WTC11 (cell line): ENCODE measurements around the gene VASH1. TPM values are rescaled to one million over a fixed set of nuclear protein-coding genes. Genes with fewer than 3 reads are reported as not detected.

ENCODE experiments used
- ATAC-seq: fragments of 200-7000 bp; cut with Tn5 transposase; 2 replicates; pipeline ENCODE4 v1.10.0; 2021; ENCODE audit warnings: mild to moderate bottlenecking, moderate library complexity
- CTCF ChIA-PET: fragments of 300-600 bp; sonication (Branson Sonifier 250); formaldehyde crosslinking; loops from one replicate; lab custom pipeline; 2021; ENCODE audit warnings: antibody characterized with exemption; lab: Charles Lee
- POLR2A ChIA-PET: fragments of 350-600 bp; sonication (Branson Sonifier 250); formaldehyde crosslinking; loops from one replicate; lab custom pipeline; 2021; ENCODE audit warnings: antibody characterized with exemption; lab: Charles Lee
- DNase-seq: peaks from one replicate; pipeline ENCODE4 v3.0.0; 2021; ENCODE audit warnings: low spot score
- H3K27ac Mint-ChIP-seq: 2 replicates; pipeline ENCODE4 v1.8.0; 2021; ENCODE audit warnings: mixed read lengths
- H3K27me3 Mint-ChIP-seq: 2 replicates; pipeline ENCODE4 v1.8.0; 2021; ENCODE audit warnings: low read depth, mild to moderate bottlenecking, moderate library complexity, mixed read lengths
- H3K36me3 Mint-ChIP-seq: 2 replicates; pipeline ENCODE4 v1.8.0; 2021; ENCODE audit warnings: mixed read lengths
- H3K4me1 Mint-ChIP-seq: 2 replicates; pipeline ENCODE4 v1.8.0; 2022; ENCODE audit warnings: mixed read lengths
- H3K4me3 Mint-ChIP-seq: 2 replicates; pipeline ENCODE4 v1.8.0; 2021; ENCODE audit warnings: mild to moderate bottlenecking, moderate library complexity, mixed read lengths
- H3K9me3 Mint-ChIP-seq: 2 replicates; pipeline ENCODE4 v1.8.0; 2021; ENCODE audit warnings: mixed read lengths
- CBFB ChIP-seq: sonication (generic); formaldehyde crosslinking; IDR thresholded peaks from 2 replicates; pipeline ENCODE4 v1.8.1; 2022; ENCODE audit warnings: mild to moderate bottlenecking, low read depth, missing genetic modification reagents
- FOXP1 ChIP-seq: sonication (generic); formaldehyde crosslinking; IDR thresholded peaks from 2 replicates; pipeline ENCODE4 v1.8.0; 2022; ENCODE audit warnings: missing genetic modification reagents, mild to moderate bottlenecking, moderate library complexity, borderline replicate concordance
- NFE2L1 ChIP-seq: sonication (generic); formaldehyde crosslinking; IDR thresholded peaks from 2 replicates; pipeline ENCODE4 v1.8.1; 2023; ENCODE audit warnings: missing genetic modification reagents
- SMAD3 ChIP-seq: sonication (generic); formaldehyde crosslinking; IDR thresholded peaks from 2 replicates; pipeline ENCODE4 v1.8.0; 2022; ENCODE audit warnings: missing genetic modification reagents, mild to moderate bottlenecking, borderline replicate concordance
- SOX15 ChIP-seq: fragments of 250-450 bp; sonication (Bioruptor Pico); IDR thresholded peaks from 2 replicates; pipeline ENCODE4 v1.9.0; 2021; ENCODE audit warnings: mild to moderate bottlenecking
- TEAD1 ChIP-seq: sonication (generic); formaldehyde crosslinking; IDR thresholded peaks from 2 replicates; pipeline ENCODE4 v1.8.0; 2022; ENCODE audit warnings: mild to moderate bottlenecking, missing genetic modification reagents
- ZBTB21 ChIP-seq: sonication (generic); formaldehyde crosslinking; IDR thresholded peaks from 2 replicates; pipeline ENCODE4 v1.8.1; 2023; ENCODE audit warnings: mild to moderate bottlenecking, missing genetic modification reagents, borderline replicate concordance
- ZNF121 ChIP-seq: sonication (generic); formaldehyde crosslinking; IDR thresholded peaks from 2 replicates; pipeline ENCODE4 v1.8.0; 2023; ENCODE audit warnings: missing genetic modification reagents
- ZNF232 ChIP-seq: sonication (generic); formaldehyde crosslinking; IDR thresholded peaks from 2 replicates; pipeline ENCODE4 v1.8.0; 2022; ENCODE audit warnings: mild to moderate bottlenecking, missing genetic modification reagents
- ZNF317 ChIP-seq: sonication (generic); formaldehyde crosslinking; IDR thresholded peaks from 2 replicates; pipeline ENCODE4 v1.8.1; 2023; ENCODE audit warnings: low read depth, mild to moderate bottlenecking, moderate library complexity, missing genetic modification reagents, borderline replicate concordance
- total RNA-seq: library from RNA; stranded (reverse); gene quantifications from 3 replicates; pipeline ENCODE4 v1.2.3, GENCODE V29; 2021
- TF ChIP-seq, protein P1 (sequence below): sonication (generic); formaldehyde crosslinking; IDR thresholded peaks from 2 replicates; pipeline ENCODE4 v1.8.1; 2022; ENCODE audit warnings: missing genetic modification reagents, borderline replicate concordance
- TF ChIP-seq, protein P2 (sequence below): sonication (generic); formaldehyde crosslinking; IDR thresholded peaks from 2 replicates; pipeline ENCODE4 v1.8.1; 2023; ENCODE audit warnings: mild to moderate bottlenecking, missing genetic modification reagents
- TF ChIP-seq, protein P3 (sequence below): sonication (generic); formaldehyde crosslinking; IDR thresholded peaks from 2 replicates; pipeline ENCODE4 v1.8.0; 2023; ENCODE audit warnings: mild to moderate bottlenecking, missing genetic modification reagents
- TF ChIP-seq, protein P4 (sequence below): sonication (generic); formaldehyde crosslinking; IDR thresholded peaks from 2 replicates; pipeline ENCODE4 v1.8.0; 2023; ENCODE audit warnings: missing genetic modification reagents
- TF ChIP-seq, protein P5 (sequence below): sonication (generic); formaldehyde crosslinking; IDR thresholded peaks from 2 replicates; pipeline ENCODE4 v1.8.0; 2022; ENCODE audit warnings: missing genetic modification reagents
- TF ChIP-seq, protein P6 (sequence below): sonication (generic); formaldehyde crosslinking; IDR thresholded peaks from 2 replicates; pipeline ENCODE4 v1.8.0; 2022; ENCODE audit warnings: mild to moderate bottlenecking, missing genetic modification reagents
- TF ChIP-seq, protein P7 (sequence below): fragments of 250-450 bp; sonication (Bioruptor Pico); IDR thresholded peaks from 2 replicates; pipeline ENCODE4 v2.1.2; 2022; ENCODE audit warnings: mild to moderate bottlenecking, moderate library complexity
- TF ChIP-seq, protein P8 (sequence below): sonication (generic); formaldehyde crosslinking; conservative IDR thresholded peaks from 2 replicates; pipeline ENCODE4 v1.8.1; 2022; ENCODE audit warnings: mild to moderate bottlenecking, missing genetic modification reagents

Gene VASH1
- total RNA-seq, 1 experiment from 2014 or later = 7.2 TPM

DNA sequence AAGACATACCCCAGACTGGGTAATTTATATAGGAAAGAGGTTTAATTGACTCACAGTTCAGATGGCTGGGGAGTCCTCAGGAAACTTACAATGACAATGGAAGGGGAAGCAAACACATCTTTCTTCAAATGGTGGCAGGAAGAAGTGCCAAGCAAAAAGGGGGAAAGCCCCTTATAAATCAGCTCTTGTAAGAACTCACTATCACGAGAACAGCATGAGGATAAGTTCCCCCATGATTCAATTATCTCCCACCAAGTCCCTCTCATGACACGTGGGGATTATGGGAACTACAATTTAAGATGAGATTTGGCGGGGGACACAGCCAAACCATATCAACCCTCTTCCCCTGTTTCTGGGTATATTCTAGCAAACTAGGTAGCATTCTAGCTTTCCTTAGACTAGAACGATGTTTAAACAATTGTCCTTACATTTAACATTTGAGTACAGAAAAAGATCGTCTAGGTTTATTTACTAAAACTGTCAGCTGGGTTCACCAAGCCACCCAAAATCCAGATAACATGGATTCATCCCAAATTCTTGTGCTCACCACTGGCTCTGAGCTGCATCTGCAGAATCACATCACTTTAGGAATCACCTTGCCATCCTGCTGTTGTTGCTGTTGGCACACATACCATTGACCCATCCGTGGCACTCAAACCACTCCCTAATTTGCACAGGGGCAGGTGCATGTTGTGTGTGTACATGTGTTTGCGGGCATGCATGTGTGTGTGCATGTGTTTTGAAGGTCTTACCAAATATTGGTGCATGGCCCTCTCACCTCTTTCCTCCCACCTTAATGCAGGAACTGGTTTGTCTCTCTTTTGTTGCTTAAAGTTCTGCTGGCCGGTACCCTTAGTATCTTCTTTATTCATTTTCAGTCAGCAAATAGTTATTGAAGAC, 36.4 kb upstream of the VASH1 start (continued):
- TF ChIP-seq, protein P1, sequence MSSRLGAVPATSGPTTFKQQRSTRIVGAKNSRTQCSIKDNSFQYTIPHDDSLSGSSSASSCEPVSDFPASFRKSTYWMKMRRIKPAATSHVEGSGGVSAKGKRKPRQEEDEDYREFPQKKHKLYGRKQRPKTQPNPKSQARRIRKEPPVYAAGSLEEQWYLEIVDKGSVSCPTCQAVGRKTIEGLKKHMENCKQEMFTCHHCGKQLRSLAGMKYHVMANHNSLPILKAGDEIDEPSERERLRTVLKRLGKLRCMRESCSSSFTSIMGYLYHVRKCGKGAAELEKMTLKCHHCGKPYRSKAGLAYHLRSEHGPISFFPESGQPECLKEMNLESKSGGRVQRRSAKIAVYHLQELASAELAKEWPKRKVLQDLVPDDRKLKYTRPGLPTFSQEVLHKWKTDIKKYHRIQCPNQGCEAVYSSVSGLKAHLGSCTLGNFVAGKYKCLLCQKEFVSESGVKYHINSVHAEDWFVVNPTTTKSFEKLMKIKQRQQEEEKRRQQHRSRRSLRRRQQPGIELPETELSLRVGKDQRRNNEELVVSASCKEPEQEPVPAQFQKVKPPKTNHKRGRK (CRISPR knock-in tag) = no peak
- TF ChIP-seq NFE2L1 (CRISPR knock-in tag) = no peak
- TF ChIP-seq, protein P2, sequence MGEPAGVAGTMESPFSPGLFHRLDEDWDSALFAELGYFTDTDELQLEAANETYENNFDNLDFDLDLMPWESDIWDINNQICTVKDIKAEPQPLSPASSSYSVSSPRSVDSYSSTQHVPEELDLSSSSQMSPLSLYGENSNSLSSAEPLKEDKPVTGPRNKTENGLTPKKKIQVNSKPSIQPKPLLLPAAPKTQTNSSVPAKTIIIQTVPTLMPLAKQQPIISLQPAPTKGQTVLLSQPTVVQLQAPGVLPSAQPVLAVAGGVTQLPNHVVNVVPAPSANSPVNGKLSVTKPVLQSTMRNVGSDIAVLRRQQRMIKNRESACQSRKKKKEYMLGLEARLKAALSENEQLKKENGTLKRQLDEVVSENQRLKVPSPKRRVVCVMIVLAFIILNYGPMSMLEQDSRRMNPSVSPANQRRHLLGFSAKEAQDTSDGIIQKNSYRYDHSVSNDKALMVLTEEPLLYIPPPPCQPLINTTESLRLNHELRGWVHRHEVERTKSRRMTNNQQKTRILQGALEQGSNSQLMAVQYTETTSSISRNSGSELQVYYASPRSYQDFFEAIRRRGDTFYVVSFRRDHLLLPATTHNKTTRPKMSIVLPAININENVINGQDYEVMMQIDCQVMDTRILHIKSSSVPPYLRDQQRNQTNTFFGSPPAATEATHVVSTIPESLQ (CRISPR knock-in tag) = no peak
- TF ChIP-seq, all 79 proteins: peak for 0

DNA sequence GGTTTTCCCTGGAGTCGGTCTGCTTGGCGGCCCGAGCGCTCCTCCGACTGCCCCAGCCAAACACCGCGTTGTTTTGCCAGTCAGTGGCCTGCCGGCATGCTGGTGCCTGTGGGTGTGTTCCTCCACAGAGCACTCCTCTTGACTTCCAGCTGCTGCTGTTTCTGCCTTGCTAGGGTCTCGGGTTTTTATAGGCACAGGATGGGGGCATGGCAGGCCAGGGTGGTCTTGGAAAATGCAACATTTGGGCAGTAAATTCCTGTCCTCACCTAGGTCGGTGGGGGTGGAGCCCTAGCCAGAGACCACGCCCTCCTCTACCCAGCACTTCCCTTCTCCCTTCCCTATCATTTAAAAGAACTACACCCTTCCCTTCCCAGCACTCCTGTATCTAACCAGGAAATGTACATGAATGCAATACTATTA, 34.7 kb upstream of the VASH1 start:
- DNase-seq (peak; percentile 33), ATAC-seq (peak; percentile 60)
- ChIA-PET CTCF (interaction anchor here (1.3 kb wide), 1 partner anchor 16 kb away, joined by 5 read pairs; no protein-coding TSS in a partner anchor), POLR2A (no interaction called here)
- Mint-ChIP-seq H3K4me1 (peaks cover 20% of the 10 kb centered on the region), H3K9me3 (no peaks in the 10 kb centered on the region), H3K27ac (no peak overlapping the region), H3K4me3 (peak overlapping the region; percentile 47), H3K27me3 (no peaks in the 10 kb centered on the region; the same call in 1 of the 2 replicates), H3K36me3 (no peaks in the 10 kb centered on the region)
- TF ChIP-seq, protein P3, sequence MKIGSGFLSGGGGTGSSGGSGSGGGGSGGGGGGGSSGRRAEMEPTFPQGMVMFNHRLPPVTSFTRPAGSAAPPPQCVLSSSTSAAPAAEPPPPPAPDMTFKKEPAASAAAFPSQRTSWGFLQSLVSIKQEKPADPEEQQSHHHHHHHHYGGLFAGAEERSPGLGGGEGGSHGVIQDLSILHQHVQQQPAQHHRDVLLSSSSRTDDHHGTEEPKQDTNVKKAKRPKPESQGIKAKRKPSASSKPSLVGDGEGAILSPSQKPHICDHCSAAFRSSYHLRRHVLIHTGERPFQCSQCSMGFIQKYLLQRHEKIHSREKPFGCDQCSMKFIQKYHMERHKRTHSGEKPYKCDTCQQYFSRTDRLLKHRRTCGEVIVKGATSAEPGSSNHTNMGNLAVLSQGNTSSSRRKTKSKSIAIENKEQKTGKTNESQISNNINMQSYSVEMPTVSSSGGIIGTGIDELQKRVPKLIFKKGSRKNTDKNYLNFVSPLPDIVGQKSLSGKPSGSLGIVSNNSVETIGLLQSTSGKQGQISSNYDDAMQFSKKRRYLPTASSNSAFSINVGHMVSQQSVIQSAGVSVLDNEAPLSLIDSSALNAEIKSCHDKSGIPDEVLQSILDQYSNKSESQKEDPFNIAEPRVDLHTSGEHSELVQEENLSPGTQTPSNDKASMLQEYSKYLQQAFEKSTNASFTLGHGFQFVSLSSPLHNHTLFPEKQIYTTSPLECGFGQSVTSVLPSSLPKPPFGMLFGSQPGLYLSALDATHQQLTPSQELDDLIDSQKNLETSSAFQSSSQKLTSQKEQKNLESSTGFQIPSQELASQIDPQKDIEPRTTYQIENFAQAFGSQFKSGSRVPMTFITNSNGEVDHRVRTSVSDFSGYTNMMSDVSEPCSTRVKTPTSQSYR (CRISPR knock-in tag) = no peak
- TF ChIP-seq, protein P4, sequence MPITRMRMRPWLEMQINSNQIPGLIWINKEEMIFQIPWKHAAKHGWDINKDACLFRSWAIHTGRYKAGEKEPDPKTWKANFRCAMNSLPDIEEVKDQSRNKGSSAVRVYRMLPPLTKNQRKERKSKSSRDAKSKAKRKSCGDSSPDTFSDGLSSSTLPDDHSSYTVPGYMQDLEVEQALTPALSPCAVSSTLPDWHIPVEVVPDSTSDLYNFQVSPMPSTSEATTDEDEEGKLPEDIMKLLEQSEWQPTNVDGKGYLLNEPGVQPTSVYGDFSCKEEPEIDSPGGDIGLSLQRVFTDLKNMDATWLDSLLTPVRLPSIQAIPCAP (CRISPR knock-in tag) = no peak
- TF ChIP-seq CBFB (CRISPR knock-in tag) (no peak), FOXP1 (CRISPR knock-in tag) (no peak), ZNF317 (CRISPR knock-in tag) (no peak), ZNF121 (CRISPR knock-in tag) (no peak), SOX15 (no peak), ZNF232 (CRISPR knock-in tag) (no peak), ZBTB21 (CRISPR knock-in tag) (no peak), SMAD3 (CRISPR knock-in tag) (no peak), TEAD1 (CRISPR knock-in tag) (no peak)
- TF ChIP-seq, protein P5, sequence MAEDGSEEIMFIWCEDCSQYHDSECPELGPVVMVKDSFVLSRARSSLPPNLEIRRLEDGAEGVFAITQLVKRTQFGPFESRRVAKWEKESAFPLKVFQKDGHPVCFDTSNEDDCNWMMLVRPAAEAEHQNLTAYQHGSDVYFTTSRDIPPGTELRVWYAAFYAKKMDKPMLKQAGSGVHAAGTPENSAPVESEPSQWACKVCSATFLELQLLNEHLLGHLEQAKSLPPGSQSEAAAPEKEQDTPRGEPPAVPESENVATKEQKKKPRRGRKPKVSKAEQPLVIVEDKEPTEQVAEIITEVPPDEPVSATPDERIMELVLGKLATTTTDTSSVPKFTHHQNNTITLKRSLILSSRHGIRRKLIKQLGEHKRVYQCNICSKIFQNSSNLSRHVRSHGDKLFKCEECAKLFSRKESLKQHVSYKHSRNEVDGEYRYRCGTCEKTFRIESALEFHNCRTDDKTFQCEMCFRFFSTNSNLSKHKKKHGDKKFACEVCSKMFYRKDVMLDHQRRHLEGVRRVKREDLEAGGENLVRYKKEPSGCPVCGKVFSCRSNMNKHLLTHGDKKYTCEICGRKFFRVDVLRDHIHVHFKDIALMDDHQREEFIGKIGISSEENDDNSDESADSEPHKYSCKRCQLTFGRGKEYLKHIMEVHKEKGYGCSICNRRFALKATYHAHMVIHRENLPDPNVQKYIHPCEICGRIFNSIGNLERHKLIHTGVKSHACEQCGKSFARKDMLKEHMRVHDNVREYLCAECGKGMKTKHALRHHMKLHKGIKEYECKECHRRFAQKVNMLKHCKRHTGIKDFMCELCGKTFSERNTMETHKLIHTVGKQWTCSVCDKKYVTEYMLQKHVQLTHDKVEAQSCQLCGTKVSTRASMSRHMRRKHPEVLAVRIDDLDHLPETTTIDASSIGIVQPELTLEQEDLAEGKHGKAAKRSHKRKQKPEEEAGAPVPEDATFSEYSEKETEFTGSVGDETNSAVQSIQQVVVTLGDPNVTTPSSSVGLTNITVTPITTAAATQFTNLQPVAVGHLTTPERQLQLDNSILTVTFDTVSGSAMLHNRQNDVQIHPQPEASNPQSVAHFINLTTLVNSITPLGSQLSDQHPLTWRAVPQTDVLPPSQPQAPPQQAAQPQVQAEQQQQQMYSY (CRISPR knock-in tag) = no peak
- TF ChIP-seq, protein P6, sequence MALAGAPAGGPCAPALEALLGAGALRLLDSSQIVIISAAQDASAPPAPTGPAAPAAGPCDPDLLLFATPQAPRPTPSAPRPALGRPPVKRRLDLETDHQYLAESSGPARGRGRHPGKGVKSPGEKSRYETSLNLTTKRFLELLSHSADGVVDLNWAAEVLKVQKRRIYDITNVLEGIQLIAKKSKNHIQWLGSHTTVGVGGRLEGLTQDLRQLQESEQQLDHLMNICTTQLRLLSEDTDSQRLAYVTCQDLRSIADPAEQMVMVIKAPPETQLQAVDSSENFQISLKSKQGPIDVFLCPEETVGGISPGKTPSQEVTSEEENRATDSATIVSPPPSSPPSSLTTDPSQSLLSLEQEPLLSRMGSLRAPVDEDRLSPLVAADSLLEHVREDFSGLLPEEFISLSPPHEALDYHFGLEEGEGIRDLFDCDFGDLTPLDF = no peak
- TF ChIP-seq, protein P7, sequence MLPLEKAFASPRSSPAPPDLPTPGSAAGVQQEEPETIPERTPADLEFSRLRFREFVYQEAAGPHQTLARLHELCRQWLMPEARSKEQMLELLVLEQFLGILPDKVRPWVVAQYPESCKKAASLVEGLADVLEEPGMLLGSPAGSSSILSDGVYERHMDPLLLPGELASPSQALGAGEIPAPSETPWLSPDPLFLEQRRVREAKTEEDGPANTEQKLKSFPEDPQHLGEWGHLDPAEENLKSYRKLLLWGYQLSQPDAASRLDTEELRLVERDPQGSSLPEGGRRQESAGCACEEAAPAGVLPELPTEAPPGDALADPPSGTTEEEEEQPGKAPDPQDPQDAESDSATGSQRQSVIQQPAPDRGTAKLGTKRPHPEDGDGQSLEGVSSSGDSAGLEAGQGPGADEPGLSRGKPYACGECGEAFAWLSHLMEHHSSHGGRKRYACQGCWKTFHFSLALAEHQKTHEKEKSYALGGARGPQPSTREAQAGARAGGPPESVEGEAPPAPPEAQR (CRISPR knock-in tag) = no peak
- TF ChIP-seq, protein P8, sequence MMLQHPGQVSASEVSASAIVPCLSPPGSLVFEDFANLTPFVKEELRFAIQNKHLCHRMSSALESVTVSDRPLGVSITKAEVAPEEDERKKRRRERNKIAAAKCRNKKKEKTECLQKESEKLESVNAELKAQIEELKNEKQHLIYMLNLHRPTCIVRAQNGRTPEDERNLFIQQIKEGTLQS = no peak
